ENCODE measurements around the gene MELTF. TPM values are rescaled to one million over a fixed set of nuclear protein-coding genes. Genes with fewer than 3 reads are reported as not detected.

Gene MELTF
- polyA plus RNA-seq, 1 donor from 2014 or later = 0.09 TPM

- Histone ChIP-seq H3K9me3 (ENCODE audit: low read length) (peaks cover 2% of the 10 kb centered on the region), H3K9me2 (ENCODE audit: insufficient read depth, low read length) (no peaks in the 10 kb centered on the region), H3F3A (ENCODE audit: insufficient read depth, low read length, poor library complexity, severe bottlenecking) (no peaks in the 10 kb centered on the region), H3K79me2 (replicated peaks; ENCODE audit: insufficient read depth, low read length) (no peaks in the 10 kb centered on the region), H3K27ac (ENCODE audit: low read length) (no peak overlapping the region), H4K20me1 (ENCODE audit: insufficient read depth) (no peaks in the 10 kb centered on the region), H2AFZ (ENCODE audit: low read depth, low read length) (no peak overlapping the region), H3K36me3 (ENCODE audit: insufficient read depth, low read length) (no peaks in the 10 kb centered on the region), H3K27me3 (ENCODE audit: insufficient read depth, low read depth, low read length) (no peaks in the 10 kb centered on the region), H3K4me3 (ENCODE audit: low read length) (no peak overlapping the region), H3K9ac (ENCODE audit: low read length) (no peak overlapping the region), H3K4me2 (ENCODE audit: low read length) (no peak overlapping the region)
- TF ChIP-seq CTCF (IDR thresholded peaks at IDR 0.05; ENCODE audit: poor library complexity, severe bottlenecking) = no peak
- no peak for TF ChIP-seq EZH2 (IDR thresholded peaks at IDR 0.05; ENCODE audit: borderline replicate concordance, insufficient read depth, low read length, poor library complexity, severe bottlenecking)
- no peak for TF ChIP-seq POLR2AphosphoS5 (IDR thresholded peaks at IDR 0.05)
- TF ChIP-seq SMC3 (conservative IDR thresholded peaks at IDR 0.05; ENCODE audit: poor library complexity) = no peak
- no peak for TF ChIP-seq TAF1 (IDR thresholded peaks at IDR 0.05; ENCODE audit: low read depth)
- TF ChIP-seq RAD21 (conservative IDR thresholded peaks at IDR 0.05) = no peak
- TF ChIP-seq MXI1 (conservative IDR thresholded peaks at IDR 0.05; ENCODE audit: poor library complexity, severe bottlenecking) = no peak
- no peak for TF ChIP-seq REST (IDR thresholded peaks at IDR 0.05; ENCODE audit: borderline replicate concordance)
- no peak for TF ChIP-seq EP300 (conservative IDR thresholded peaks at IDR 0.05; ENCODE audit: poor library complexity, severe bottlenecking)
Measured at GRCh38 chr3:196987022-196987421, 42.6 kb downstream of the MELTF start.

GRCh38 chr3:196985954-196986885 lies 43.4 kb downstream of the MELTF start:
- Histone ChIP-seq H3F3A (ENCODE audit: insufficient read depth, low read length, poor library complexity, severe bottlenecking) (no peaks in the 10 kb centered on the region), H3K36me3 (ENCODE audit: insufficient read depth, low read length) (no peaks in the 10 kb centered on the region), H3K9me2 (ENCODE audit: insufficient read depth, low read length) (no peaks in the 10 kb centered on the region), H3K9me3 (ENCODE audit: low read length) (peaks cover 2% of the 10 kb centered on the region), H2AFZ (ENCODE audit: low read depth, low read length) (no peak overlapping the region), H3K27me3 (ENCODE audit: insufficient read depth, low read depth, low read length) (no peaks in the 10 kb centered on the region), H3K27ac (ENCODE audit: low read length) (no peak overlapping the region), H4K20me1 (ENCODE audit: insufficient read depth) (no peaks in the 10 kb centered on the region), H3K9ac (ENCODE audit: low read length) (no peak overlapping the region), H3K4me3 (ENCODE audit: low read length) (no peak overlapping the region), H3K4me2 (ENCODE audit: low read length) (no peak overlapping the region), H3K79me2 (replicated peaks; ENCODE audit: insufficient read depth, low read length) (no peaks in the 10 kb centered on the region)
- no peak for TF ChIP-seq TAF1 (IDR thresholded peaks at IDR 0.05; ENCODE audit: low read depth)
